Muscle of arm (tissue), 12 donors: ENCODE data around the gene CLNK. TPM values are rescaled to one million over a fixed set of nuclear protein-coding genes. Genes with fewer than 3 reads are reported as not detected.
"Not testable (repeated sequence)": the region's sequence is repeated elsewhere in the genome, so short reads cannot be mapped to it uniquely, and the experiment has no call there.

ENCODE experiments used
- DNase-seq: peaks from one replicate; pipeline ENCODE4 v3.0.0-alpha.2; 2013
- polyA plus RNA-seq, 12 donors: library from polyadenylated mRNA; unstranded; fragments of 120-200 nt; gene quantifications; one replicate each; pipeline ENCODE4 v1.2.1, GENCODE V29; 2013; ENCODE audit not compliant: insufficient read length in 12 of 12

Gene CLNK
- polyA plus RNA-seq, 12 donors, result 0.07 to 0.90 (median 0.24) TPM; not detected in 2

GRCh38 chr4:10662937-10663336 lies 21.6 kb downstream of the CLNK start:
- DNase-seq, result no peak

- DNase-seq, result no peak
These were observed 23.5 kb downstream of the CLNK start for GRCh38 chr4:10661047-10661446.

GRCh38 chr4:10659251-10659650 lies 25.3 kb downstream of the CLNK start:
- DNase-seq, result no peak

- no peak for DNase-seq
These were observed 27.6 kb downstream of the CLNK start for GRCh38 chr4:10656988-10657387.

GRCh38 chr4:10656420-10656819 lies 28.1 kb downstream of the CLNK start:
- no peak for DNase-seq

GRCh38 chr4:10655968-10656367 lies 28.6 kb downstream of the CLNK start:
- DNase-seq, result no peak

- no peak for DNase-seq
These were observed 36.1 kb downstream of the CLNK start for GRCh38 chr4:10648479-10648878.

- no peak for DNase-seq
These were observed 36.7 kb downstream of the CLNK start for GRCh38 chr4:10647846-10648245.

- DNase-seq, result no peak
These were observed 40.8 kb downstream of the CLNK start for GRCh38 chr4:10643600-10644425.

GRCh38 chr4:10640561-10641201 lies 43.9 kb downstream of the CLNK start:
- DNase-seq, result no peak

GRCh38 chr4:10639664-10640063 lies 44.9 kb downstream of the CLNK start:
- no peak for DNase-seq

GRCh38 chr4:10639100-10639499 lies 45.5 kb downstream of the CLNK start:
- DNase-seq, result no peak

- no peak for DNase-seq
These were observed 49.5 kb downstream of the CLNK start for GRCh38 chr4:10635091-10635490.

GRCh38 chr4:10629394-10629793 lies 55.2 kb downstream of the CLNK start:
- no peak for DNase-seq

GRCh38 chr4:10625131-10625530 lies 59.4 kb downstream of the CLNK start:
- DNase-seq, result no peak

- no peak for DNase-seq
These were observed 60.7 kb downstream of the CLNK start for GRCh38 chr4:10623862-10624261.

- no peak for DNase-seq
These were observed 61.3 kb downstream of the CLNK start for GRCh38 chr4:10623241-10623640.

- DNase-seq, result no peak
These were observed 61.8 kb downstream of the CLNK start for GRCh38 chr4:10622728-10623127.

GRCh38 chr4:10620935-10621488 lies 63.6 kb downstream of the CLNK start:
- DNase-seq, result no peak

GRCh38 chr4:10619855-10620254 lies 64.7 kb downstream of the CLNK start:
- DNase-seq, result no peak

GRCh38 chr4:10619220-10619619 lies 65.3 kb downstream of the CLNK start:
- DNase-seq, result no peak

- DNase-seq, result not testable (repeated sequence)
These were observed 69.6 kb downstream of the CLNK start for GRCh38 chr4:10614926-10615325.

- no peak for DNase-seq
These were observed 70.6 kb downstream of the CLNK start for GRCh38 chr4:10613926-10614478.
